T-helper 2 cell treated with Interferon-gamma antibody and Interleukin-4, amounts not matched to agents 100 ng/mL and 5 ng/mL, for 36 hours (primary cell): ENCODE measurements around the gene DIO3. TPM values are rescaled to one million over a fixed set of nuclear protein-coding genes. Genes with fewer than 3 reads are reported as not detected.

ENCODE experiments used
- intact Hi-C: fragments of 100-400 bp; cut with micrococcal nuclease; formaldehyde crosslinking; loops from one replicate; pipeline ENCODE4 v1.15.1; 2023
- total RNA-seq: library from RNA; stranded (reverse); gene quantifications from 2 replicates; pipeline ENCODE4 v1.2.3, GENCODE V29; 2022

Gene DIO3
- total RNA-seq, 1 donor from 2014 or later = not detected

DNA sequence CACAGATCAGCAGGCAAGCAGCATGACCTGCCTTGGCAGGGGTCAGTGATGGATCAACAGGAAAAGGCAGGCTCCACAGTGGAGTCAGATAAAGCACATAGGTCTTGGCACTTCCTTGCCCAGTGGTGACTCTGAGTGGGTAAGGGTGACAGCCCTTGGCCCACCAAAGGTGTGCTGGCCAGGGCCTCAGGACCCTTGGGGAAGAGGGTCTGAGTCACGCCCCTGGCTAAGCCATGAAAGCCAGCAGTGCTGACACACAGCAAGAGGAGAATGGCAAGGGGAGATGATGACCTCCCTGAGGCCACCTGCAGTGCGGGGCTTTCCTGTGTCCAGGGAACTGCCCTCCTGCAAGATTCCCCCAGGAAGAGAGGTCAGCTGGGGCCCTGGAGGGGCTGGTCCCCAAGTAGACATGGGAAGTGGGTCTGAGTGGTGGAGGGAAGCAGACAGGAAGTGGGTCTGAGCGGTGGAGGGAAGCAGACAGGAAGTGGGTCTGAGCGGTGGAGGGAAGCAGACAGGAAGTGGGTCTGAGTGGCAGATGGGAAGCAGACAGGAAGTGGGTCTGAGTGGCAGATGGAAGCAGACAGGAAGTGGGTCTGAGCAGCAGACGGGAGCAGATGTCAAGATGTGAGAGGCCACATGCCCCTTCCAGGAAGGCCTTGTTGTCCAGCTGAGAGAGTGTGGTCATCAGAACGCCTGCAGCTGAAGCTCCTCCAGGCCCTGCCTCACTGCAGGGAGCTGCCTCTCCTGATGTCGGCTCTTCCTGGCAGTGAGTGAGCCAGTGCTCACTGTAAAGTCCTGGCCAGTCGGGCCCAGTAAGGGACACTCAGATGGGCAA lies 34.8 kb downstream of the DIO3 start:
- intact Hi-C loops = no loop called here

DNA sequence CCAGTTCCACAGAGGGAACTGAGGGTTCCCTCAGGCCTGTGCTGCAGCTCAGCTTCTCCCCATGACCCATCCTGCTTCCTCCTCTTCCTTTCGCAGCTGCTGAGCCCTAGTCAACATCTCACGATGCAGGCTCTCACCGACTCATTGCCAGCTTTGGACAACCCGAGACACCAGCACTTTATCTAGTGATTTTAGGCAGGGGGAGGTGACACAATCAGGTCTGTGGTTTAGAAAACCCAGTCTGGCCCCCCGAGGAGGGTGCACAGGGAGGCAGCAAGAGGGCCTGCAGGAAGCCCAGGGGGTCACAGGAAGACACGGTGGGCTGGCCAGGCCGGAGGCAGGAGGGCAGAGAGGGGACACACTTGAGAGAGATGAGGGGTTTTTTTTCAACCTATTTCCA lies 35.4 kb downstream of the DIO3 start:
- intact Hi-C loops = no loop called here

DNA sequence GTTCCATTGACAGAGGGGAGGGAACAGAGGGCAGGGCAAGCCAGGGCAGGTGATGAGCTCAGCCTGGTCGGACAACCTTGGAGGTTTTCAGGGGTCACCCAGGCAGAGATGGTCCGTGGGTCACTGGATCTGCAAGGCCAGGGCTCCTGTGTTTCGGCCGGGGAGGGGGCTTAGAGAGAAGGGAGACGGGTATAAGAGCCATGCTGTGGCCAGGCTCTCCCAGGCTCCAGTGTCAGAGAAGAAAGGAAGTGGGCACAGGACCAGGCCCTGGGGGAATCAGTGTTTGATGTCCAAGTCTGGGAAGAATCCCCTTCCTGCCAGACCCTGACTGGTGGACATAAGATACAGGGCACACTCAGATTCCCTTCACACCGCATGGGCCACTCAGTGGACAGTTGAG lies 36.9 kb downstream of the DIO3 start:
- intact Hi-C loops = no loop called here

DNA sequence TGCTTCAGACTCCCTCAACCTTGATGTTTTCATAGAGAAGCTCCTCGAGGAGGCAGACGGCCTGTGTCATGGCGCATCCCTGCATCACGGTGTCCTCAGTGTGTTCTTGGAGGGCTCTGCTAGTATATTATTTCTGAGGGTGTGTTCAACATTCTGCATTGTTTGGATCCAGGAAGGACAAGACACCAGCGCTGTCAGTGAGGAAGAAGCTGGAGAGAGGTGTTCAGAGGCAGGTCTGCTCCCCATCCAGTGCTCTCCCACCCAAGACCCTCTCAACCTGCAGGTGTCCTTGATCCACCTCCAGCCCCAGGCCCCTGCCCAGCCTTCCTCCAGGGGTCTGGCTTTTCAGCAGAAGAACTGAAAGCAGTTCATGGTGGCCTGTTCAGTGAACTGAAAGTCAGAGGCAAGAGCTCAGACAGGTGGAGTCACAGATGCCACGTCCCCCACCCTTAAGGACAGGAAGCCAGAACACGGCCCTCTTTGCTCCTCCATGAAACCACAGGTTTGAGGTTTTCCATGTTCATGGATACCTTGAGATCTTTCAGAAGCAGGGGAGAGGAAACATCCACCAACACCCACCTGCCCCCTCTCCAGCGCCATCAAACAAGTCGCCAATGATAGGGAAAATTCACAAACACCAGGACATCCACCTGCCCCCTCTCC lies 37.4 kb downstream of the DIO3 start:
- intact Hi-C loops = no loop called here

DNA sequence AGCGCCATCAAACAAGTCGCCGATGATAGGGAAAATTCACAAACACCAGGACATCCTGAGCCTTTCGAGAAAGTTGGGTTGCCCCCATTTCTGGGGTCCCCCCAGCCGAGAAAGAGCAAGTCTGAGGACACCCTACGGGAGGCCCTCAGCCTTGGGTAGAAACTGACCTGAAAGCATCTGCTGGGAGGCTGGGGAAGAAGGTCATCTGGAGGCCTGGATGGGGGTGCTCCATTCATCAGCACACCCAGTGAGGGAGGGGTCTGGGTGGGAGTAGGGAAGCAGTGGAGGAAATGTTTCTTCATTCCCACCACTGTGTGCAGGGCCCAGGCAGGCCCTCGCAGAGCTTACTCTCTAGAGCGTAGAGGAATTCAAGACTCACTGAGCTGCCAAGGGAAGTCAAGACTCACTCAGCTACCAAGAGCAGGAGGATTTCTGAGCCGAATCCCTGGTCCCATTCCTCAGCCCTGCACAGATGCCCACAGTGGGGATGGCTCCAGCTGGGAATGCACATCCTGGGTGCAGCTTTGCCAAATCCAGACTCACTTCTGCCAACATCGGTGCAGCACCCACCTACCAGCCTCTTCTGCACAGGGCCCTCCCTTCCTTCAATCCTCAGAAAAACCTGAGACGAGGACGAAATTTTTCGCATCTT lies 38.1 kb downstream of the DIO3 start:
- intact Hi-C loops = no loop called here

DNA sequence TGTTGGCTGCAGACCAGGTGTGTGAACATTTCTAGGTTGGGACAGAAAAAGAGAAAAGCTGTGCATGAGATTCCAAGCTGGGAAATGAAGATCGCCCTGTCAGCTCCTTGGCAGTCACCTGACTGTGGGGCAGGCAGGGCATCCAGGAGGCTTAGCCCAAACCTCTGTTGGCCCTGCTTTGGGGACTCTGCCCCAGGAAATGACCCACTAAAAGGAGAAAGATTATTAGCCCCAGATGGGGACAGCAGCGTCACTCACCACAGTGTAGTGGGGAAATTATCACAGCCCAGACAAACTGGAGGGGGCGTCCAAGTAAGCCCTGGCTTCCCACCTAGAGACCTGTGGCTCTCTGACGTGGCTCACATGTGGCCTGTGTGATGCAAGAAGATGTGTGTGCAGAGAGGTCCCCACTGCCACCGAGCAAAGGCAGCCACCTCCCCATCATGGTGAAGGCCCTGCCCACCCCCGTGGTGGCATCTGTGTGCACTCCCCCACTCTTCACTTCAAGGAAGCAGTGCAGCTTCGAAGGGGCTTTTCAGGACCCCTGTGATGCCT lies 39.1 kb downstream of the DIO3 start:
- intact Hi-C loops = no loop called here

DNA sequence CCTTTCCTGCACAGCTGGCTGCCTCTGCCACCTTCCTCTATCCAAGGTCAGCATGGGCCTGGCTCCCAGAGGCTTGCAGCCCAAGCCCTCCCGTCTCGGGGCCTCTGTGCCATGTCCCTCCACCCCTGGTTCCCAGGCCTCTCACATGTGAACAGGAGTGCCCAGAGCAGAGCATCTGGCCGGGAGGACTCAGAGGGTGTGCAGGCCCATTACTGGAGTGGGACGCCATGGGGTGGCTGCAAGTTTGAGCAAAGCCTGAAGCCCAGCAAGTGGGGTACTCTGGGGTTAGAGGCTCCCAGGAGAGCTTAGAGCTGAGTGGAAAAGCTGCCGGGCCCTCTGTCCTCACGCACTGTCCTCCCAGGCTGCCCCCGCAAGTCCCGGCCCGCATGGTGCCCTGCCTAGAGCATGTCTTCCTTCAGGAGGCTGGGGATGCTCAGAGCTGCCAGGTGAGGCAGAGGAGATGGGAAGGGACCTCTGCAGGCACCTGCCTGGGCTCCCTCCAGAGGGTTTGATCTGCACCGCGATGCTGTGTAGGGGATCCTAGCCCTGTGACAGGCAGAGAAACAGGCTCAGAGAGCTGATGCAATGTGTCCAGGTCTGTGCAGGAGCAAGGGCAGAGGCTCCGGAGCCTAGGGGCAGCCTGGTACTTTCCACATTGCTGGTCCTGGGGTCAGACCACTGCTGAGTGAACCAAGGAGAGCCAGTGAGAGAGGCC lies 39.8 kb downstream of the DIO3 start:
- intact Hi-C loops = no loop called here

DNA sequence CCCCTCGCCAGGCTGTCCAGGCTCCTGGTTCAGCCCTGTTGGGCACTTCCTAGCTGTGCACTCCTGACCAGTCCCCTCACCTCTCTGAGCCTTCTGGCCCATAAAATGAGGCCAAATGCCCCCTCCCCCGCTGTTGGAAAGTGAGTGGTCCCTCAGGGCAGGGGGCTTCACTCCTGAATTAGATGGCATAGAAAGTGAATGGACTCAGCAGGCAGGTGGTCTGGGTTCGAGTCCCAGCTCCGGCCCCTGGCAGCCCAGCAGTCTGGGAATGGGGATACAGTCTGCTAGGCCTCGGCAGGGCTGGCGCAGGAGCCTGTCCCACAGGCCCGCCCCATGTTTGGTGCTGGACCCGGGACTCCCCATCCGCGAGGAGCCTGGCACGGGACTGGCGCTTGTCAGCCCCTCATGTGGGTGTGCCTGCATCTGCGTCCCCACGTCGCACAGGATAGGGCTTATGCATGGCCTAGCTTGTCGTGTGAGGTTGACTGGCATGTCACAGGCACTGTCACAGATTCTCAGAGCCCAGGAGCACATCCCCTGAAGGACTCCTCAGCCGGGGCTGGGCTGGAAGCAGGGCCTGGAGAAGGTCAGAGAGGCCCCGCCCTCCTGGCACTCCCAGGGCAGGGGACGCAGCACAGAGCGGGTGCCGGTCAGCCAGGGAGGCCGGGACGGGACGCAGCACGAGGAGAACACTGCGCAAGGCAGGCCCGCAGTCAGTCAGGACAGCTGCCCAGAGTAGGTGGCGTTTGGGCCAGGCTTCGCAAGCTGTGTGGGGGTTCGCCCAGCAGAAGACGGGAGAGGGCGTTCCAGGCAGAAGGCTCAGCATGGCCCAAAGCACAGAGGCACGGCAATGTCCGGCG lies 40.5 kb downstream of the DIO3 start:
- intact Hi-C loops = no loop called here

DNA sequence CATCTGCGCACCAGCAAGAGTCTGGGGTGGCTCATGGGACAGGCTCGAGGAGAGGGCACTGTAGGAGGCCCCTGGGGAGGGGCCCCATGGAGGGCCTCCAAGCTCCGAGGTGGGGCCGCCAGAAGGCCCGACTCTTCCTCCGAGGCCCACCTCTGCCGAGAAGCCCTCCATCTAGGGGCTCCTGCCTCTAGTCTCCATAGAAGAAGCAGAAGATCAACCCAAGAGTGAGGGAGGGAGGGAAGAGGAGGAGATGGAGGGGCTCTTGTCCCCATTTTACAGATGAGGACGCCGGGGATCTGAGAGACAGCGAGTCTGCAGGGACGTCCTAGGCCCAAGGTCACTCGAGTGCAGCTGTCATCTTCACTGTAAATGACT lies 41.2 kb downstream of the DIO3 start:
- intact Hi-C loops = no loop called here

DNA sequence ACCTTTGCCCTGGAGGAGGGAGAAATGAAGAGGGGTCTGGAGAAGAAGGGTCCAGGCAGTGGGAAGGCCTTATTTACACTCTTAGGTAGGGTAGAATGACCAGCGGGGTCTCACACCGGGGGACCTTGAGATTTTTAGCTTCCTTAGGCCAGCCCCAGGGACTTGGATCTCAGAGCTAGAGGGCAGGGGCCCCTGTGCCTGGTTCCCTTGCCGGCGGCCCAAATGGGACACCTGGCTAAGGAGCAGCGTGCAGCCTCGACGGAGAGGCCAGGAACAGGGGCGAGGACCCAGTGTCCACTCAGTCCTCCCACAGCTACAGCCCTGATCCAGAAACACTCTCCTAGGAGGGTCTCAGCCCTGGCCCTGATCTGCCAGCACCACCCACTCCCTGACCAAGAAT lies 41.8 kb downstream of the DIO3 start:
- intact Hi-C loops = no loop called here

DNA sequence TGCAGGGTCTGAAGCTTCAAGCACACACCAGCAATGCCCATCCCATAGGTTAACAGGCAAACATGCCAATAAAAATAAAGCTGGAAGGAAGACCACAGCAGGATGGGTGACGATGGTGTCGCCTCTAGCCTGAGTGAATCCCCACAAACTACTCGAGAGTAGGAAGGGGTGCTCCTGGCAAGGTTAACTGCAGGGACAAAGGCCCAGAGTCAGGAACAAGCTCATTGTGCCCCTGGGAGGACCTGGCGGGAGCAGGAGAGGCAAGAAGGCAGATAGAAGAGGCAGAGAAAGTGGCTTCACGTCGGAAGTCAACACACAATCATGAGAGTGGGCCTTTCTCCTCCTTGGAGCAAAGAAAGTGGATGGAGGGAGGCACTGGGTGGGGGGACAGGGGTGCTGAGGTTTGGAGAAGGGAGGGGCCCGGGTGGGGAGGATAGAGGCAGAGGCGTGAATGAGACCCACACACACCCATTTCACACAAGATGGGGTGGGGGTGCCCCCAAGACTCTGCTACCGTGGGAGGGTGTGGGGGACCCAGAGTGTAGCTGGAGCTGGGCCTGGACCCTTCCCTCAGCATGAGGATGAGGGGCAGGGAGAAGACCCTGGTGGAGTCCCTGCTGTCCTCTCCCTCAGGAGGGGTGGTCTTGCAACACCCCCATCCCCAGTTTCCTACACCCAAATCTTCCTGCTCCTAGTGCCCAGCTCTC lies 43.1 kb downstream of the DIO3 start:
- intact Hi-C loops = no loop called here

DNA sequence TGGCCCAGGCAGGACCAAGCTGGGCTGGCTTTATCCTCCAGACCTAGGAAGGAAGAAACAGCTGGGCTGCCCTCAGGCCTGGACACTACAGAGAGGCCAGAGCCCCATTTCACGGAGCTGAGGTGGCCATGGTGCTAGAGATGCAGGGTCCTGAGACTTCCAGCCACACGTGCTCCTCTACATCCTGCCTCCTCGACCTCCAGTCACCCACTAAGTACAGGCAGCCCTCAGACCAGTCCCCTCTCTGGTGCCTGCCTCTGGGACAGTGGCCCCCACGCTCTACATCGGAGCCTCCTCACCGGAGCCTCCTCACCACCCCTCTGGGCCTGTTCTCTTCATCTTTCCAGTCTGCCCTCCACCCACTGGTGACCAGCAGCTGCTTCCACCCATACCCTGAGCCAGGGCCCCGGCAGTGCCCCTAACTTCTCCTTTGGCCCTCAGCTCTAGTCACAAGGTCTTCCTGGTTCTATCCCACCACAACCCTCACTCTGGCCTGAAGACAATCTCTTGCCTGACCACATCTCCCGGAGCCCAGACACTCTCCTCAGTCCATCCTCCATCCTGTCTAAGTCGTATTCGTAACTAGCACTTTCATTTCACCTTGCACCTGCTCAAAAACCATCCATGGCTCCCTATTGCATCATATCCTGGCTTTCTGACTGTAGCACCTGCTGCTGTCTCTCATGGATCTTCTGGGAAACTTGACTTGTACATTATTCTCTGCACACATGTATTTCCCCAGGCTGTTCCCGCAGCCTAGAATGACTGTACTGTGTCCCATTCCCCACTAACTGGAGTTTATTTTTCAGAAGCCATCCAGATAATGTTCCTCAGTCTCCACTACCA lies 43.9 kb downstream of the DIO3 start:
- intact Hi-C loops = no loop called here

DNA sequence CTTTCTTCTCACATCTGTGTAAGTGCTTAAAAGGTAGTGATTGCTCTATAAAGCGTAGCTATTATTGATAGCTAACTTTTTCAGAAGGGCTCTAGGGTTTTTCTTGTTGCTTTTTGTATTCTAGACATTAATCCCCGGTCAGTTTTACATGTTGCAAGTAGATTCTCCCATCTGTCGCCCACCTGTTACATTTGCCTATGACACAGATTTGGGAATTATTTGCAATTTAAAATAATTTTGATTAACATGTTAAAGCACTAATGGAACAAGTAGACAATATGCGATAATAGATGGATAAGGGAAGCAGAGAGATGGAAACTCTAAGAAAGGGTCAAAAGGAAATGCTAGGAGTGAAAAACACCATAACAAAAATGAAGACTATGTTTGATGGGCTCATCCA lies 44.5 kb downstream of the DIO3 start:
- intact Hi-C loops = no loop called here

Other genes with a start within 250 kb of the DIO3 start
- gene PPP2R5C, start 200.2 kb downstream of the DIO3 start, total RNA-seq = 237 and 240 TPM in 2 replicates